ENCODE measurements around the gene NPM3. TPM values are rescaled to one million over a fixed set of nuclear protein-coding genes. Genes with fewer than 3 reads are reported as not detected.

NPM3 gene
- total and polyA plus RNA-seq, 4 donors: 3.4 to 24.9 (median 12.4) TPM

- TF ChIP-seq EGR1 (IDR thresholded peaks at IDR 0.05; ENCODE audit: low read depth in 2 of 2) (no peak), RAD21 (IDR thresholded peaks at IDR 0.05) (no peak), GABPA (IDR thresholded peaks at IDR 0.05 in 1 of 2, conservative IDR thresholded peaks at IDR 0.05 in 1 of 2) (no peak), YY1 (IDR thresholded peaks at IDR 0.05) (no peak), FOXA1 (IDR thresholded peaks at IDR 0.05) (no peak), ZBTB33 (IDR thresholded peaks at IDR 0.05) (no peak), NR2F2 (IDR thresholded peaks at IDR 0.05) (no peak), JUND (IDR thresholded peaks at IDR 0.05) (no peak), RXRA (IDR thresholded peaks at IDR 0.05) (no peak), TAF1 (conservative IDR thresholded peaks at IDR 0.05) (no peak), ATF3 (IDR thresholded peaks at IDR 0.05) (no peak), HNF4G (IDR thresholded peaks at IDR 0.05) (no peak), HNF4A (conservative IDR thresholded peaks at IDR 0.05) (no peak), REST (IDR thresholded peaks at IDR 0.05) (no peak), FOXA2 (IDR thresholded peaks at IDR 0.05) (no peak), MAX (IDR thresholded peaks at IDR 0.05) (no peak), CTCF (IDR thresholded peaks at IDR 0.05; ENCODE audit: low read depth, low read length, missing input control) (no peak), SP1 (IDR thresholded peaks at IDR 0.05) (no peak)
- H3K9ac ChIP-seq (ENCODE audit: low read depth in 1 of 2, low read length in 2 of 2): no peak overlapping the region
- H3K27ac ChIP-seq (ENCODE audit: low read depth in 1 of 2, low read length in 2 of 2): no peak overlapping the region
- DNase-seq (ENCODE audit: low spot score): peak; percentile 5
- no peaks in the 10 kb centered on the region for H3K36me3 ChIP-seq (ENCODE audit: control insufficient read depth in 4 of 4, insufficient read depth in 3 of 4, low read depth in 1 of 4, low read length in 3 of 4)
- WGBS: 95% methylated on average over 5 of the region's 5 CpGs
- H3K9me3 ChIP-seq (ENCODE audit: control insufficient read depth in 4 of 4, low read length in 3 of 4): no peaks in the 10 kb centered on the region
- H3K27me3 ChIP-seq (ENCODE audit: control insufficient read depth in 4 of 4, insufficient read depth in 4 of 4, low read length in 3 of 4): no peaks in the 10 kb centered on the region
- H3K4me3 ChIP-seq (ENCODE audit: low read depth in 1 of 3, low read length in 3 of 3): no peak overlapping the region
- H3K4me1 ChIP-seq (ENCODE audit: control insufficient read depth in 4 of 4, insufficient read depth in 4 of 4, low read length in 3 of 4): peaks cover 0 to 19% (median 7%) of the 10 kb centered on the region in 4 donors
Measured at GRCh38 chr10:101826852-101827434, 43.7 kb upstream of the NPM3 start.
